LNCAP (cell line): ENCODE results near the gene S1PR5.

Experiments used
- CTCF ChIP-seq: fragments of 450-650 bp; IDR thresholded peaks from 2 replicates; pipeline ENCODE4 v1.5.1; 2017; ENCODE audit warnings: mild to moderate bottlenecking

Gene S1PR5

GRCh38 chr19:10550336-10550735, 33.1 kb upstream of the S1PR5 start:
- no peak for TF ChIP-seq CTCF

- TF ChIP-seq CTCF = no peak
Observed at GRCh38 chr19:10549733-10550132, 32.5 kb upstream of the S1PR5 start.

DNA sequence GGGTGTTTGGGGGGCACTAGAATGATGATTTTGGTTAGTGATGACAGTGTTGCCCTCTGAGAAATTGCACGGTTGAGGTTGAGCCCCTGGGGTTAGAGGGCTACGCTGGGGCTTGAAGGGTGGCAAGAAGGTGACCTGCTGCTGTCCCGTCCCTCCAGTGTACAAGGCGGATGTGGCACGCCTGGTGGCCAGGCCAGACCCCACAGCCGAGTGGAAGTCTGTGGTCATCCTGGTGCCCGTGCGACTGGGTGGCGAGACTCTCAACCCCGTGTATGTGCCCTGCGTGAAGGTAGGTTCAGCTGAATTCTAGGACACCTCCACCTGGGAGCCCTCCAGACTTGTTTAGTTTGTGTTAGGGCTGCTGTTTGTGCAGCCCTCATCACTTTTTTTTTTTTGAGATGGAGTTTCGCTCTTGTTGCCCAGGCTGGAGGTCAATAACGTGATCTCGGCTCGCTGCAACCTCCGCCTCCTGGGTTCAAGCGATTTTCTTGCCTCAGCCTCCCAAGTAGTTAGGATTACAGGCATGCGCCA, 31.6 kb upstream of the S1PR5 start:
- no peak for TF ChIP-seq CTCF

GRCh38 chr19:10546817-10547216, 29.6 kb upstream of the S1PR5 start:
- no peak for TF ChIP-seq CTCF

GRCh38 chr19:10544753-10545251, 27.6 kb upstream of the S1PR5 start:
- TF ChIP-seq CTCF = no peak

- no peak for TF ChIP-seq CTCF
Observed at GRCh38 chr19:10544242-10544752, 27.1 kb upstream of the S1PR5 start.

DNA sequence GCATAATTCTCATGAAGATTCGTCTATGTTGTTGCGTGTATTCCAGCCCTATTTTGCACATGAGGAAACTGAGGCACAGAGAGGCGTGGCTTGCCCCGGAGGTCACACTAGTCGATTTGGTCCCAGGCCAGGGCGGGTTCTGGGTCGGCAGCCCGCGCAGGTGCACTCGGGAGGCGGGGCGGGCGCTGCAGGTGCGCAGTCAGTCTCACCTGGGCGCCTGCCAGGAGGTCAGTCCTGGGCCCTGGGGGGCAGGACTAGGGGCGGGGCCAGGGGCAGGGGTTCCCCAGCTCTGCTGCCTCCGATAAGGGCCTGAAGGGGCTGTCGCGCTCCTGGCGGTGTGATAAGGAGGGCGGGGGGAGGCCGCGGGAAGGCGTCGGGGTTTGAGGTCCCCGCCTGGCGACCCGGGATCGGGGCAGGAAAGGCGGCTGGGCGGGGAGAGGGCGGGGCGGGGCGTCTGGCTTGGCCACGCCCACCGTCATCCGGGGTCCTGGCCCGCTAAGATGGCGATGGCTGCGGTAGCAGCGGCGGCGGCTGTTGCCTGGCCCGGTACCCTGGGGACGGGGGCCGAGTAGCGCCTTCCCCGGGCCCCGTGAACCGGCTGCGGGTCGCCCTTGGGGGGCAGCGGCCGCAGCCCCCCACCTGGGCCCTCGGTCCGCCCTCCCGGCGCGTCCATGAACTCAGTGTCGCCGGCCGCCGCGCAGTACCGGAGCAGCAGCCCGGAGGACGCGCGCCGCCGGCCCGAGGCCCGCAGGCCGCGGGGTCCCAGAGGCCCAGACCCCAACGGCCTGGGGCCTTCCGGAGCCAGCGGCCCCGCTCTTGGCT, 26.4 kb upstream of the S1PR5 start, which contains the start of gene ATG4D:
ATG4D (plus strand) TSS at position 485 of the 822 bp plus-strand sequence; CDS start at position 672, 187 bp downstream.
- no peak for TF ChIP-seq CTCF
